ENCODE data around the gene CHMP3. TPM values are rescaled to one million over a fixed set of nuclear protein-coding genes. Genes with fewer than 3 reads are reported as not detected.

The CHMP3 gene
- total RNA-seq, 4 donors from 2014 or later: 87.0 to 155 (median 129) TPM

DNA sequence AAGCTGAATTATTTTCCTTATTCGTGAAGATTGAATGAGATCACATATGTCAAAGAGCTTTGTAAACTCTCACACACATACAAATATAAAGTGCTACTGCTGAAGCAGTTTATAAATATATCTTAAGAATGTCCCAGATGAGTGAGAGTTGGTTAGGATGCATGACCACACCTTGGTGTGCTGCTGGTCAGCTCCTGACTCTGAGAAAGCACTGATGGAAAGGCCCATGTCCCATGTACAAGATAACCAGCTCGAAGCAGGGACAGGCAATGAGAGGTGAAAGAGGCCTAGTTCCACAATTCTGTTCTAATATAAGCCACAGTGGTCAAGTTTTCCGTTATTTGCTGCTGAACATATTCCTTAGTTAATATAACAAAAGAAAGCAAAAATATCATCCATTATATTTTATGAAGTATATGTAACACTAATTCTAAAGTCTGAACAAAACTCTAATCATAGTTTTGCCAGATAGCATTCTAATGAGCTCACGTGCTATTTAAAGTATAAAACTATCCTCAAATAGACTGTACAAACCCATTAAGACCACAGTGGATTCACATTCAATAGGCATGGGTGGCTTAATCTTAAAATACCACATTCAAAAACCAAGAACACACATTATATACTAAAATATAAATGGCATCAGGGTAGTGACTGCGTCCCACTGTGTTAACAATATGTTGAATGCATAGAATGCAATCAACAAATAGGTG lies 49.1 kb downstream of the CHMP3 start:
- H3K27me3 ChIP-seq: no peaks in the 10 kb centered on the region
- no peak for DNase-seq (ENCODE audit: low spot score in 2 of 2)
- no peak overlapping the region for H3K4me3 ChIP-seq
- H3K27ac ChIP-seq: no peak overlapping the region
- H3K9me3 ChIP-seq: no peaks in the 10 kb centered on the region
- WGBS, 2 donors: 94 to 96% methylated on average over 5 of the region's 5 CpGs
- peaks cover 0 to 12% (median 10%) of the 10 kb centered on the region in 3 donors for H3K36me3 ChIP-seq
- TF ChIP-seq POLR2A (IDR thresholded peaks at IDR 0.05): no peak
- TF ChIP-seq EP300 (IDR thresholded peaks at IDR 0.05): no peak
- TF ChIP-seq, protein P1, sequence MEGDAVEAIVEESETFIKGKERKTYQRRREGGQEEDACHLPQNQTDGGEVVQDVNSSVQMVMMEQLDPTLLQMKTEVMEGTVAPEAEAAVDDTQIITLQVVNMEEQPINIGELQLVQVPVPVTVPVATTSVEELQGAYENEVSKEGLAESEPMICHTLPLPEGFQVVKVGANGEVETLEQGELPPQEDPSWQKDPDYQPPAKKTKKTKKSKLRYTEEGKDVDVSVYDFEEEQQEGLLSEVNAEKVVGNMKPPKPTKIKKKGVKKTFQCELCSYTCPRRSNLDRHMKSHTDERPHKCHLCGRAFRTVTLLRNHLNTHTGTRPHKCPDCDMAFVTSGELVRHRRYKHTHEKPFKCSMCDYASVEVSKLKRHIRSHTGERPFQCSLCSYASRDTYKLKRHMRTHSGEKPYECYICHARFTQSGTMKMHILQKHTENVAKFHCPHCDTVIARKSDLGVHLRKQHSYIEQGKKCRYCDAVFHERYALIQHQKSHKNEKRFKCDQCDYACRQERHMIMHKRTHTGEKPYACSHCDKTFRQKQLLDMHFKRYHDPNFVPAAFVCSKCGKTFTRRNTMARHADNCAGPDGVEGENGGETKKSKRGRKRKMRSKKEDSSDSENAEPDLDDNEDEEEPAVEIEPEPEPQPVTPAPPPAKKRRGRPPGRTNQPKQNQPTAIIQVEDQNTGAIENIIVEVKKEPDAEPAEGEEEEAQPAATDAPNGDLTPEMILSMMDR (IDR thresholded peaks at IDR 0.05): no peak
- peaks cover 0 to 7% (median 0%) of the 10 kb centered on the region in 4 donors for H3K4me1 ChIP-seq

DNA sequence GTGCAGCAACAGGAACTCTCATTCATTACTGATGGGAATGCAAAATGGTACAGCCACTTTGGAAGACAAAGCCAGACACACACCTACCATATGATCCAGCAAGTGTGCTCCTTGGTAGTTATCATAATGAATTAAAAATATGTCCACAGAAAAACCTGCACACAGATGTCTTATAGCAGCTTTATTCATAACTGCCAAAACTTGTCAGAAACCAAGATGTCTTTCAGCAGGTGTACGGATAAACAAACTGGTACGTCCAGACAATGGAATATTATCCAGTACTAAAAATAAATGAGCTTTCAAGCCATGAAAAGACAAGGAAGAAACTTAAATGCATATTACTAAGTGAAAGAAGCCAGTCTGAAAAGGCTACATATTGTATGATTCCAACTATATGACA lies 50.4 kb downstream of the CHMP3 start:
- TF ChIP-seq EP300 (IDR thresholded peaks at IDR 0.05): no peak
- TF ChIP-seq, protein P1 (IDR thresholded peaks at IDR 0.05): no peak
- Histone ChIP-seq H3K36me3 (peaks cover 0 to 24% (median 13%) of the 10 kb centered on the region in 3 donors), H3K4me3 (no peak overlapping the region), H3K27ac (no peak overlapping the region), H3K9me3 (no peaks in the 10 kb centered on the region), H3K4me1 (no peaks in the 10 kb centered on the region), H3K27me3 (no peaks in the 10 kb centered on the region)
- no peak for DNase-seq (ENCODE audit: low spot score in 2 of 2)
- whole genome bisulfite sequencing, 2 donors: 85 to 90% methylated on average over 2 of the region's 2 CpGs

DNA sequence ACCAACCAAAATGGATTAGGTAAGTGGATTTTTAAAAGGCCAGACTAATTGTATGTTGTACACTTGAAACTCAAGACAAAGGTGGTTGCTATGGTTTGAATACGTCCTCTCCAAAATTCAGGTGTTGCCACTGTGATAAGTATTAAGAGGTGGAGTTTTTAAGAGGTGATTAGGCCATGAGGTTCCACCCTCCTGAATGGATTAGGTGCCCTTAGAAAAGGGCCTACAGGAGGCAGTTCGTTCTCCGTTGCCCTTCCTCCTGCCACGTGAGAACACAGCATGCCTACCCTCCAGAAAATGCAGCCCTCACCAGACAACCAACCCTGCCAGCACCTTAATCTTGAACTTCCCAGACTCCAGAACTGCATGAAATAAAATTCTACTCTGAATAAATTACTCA lies 51.2 kb downstream of the CHMP3 start:
- Histone ChIP-seq H3K36me3 (peaks cover 0 to 33% (median 17%) of the 10 kb centered on the region in 3 donors), H3K4me1 (no peaks in the 10 kb centered on the region), H3K27me3 (no peaks in the 10 kb centered on the region), H3K27ac (no peak overlapping the region), H3K9me3 (no peaks in the 10 kb centered on the region), H3K4me3 (no peak overlapping the region)
- no peak for TF ChIP-seq EP300 (IDR thresholded peaks at IDR 0.05)
- TF ChIP-seq, protein P1 (IDR thresholded peaks at IDR 0.05): no peak
- WGBS, 2 donors: 88 to 92% methylated on average over 4 of the region's 4 CpGs
- DNase-seq (ENCODE audit: low spot score in 2 of 2): no peak

DNA sequence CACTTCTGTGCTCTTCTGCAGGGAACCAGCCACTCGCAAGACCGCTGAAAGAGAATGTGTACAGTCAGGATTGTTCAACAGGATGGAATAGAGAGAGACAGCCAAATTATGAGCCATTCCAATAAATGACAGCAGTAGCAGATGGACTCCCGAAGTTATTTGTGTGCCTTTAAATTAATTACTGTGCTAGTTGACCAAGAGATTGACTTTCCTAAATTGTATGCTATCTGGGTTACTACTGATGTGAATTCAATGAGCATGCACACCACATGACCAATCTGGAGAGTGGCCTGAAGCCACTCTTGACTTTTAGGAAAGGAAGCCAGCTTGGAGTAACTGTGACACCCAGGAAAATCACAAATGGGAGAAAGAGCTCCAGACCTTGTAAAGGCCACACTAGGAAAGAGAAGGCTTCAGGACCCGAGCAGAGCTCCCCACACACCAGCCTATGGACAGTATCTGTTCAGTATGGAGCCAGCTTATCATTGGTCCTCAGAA lies 52.8 kb downstream of the CHMP3 start:
- Histone ChIP-seq H3K36me3 (peaks cover 0 to 44% (median 17%) of the 10 kb centered on the region in 3 donors), H3K9me3 (no peaks in the 10 kb centered on the region), H3K27me3 (no peaks in the 10 kb centered on the region), H3K4me3 (no peak overlapping the region), H3K4me1 (no peaks in the 10 kb centered on the region), H3K27ac (no peak overlapping the region)
- no peak for DNase-seq (ENCODE audit: low spot score in 2 of 2)
- TF ChIP-seq POLR2A (IDR thresholded peaks at IDR 0.05) (no peak), EP300 (IDR thresholded peaks at IDR 0.05) (no peak)
- TF ChIP-seq, protein P1 (IDR thresholded peaks at IDR 0.05): no peak
- WGBS, 2 donors: 97 to 98% methylated on average over 4 of the region's 4 CpGs

DNA sequence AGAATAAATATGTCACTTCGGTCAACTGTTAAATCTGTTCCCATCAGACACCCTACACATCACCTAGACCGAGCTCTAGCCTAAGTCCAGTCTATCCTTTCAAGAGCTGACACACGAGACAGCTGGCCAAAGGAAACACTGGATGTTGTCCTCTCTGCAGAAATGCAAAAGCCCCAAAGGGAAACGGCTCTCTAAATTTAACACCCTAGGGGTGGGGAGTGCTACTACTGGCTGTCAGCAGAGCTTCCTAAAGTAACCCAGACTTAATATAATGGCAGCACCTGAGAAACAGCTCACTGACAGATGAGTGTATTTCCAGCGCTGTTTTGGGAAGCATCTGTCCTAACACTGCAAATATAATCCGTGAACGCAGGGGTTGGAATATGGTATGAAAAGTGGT lies 55.6 kb downstream of the CHMP3 start:
- Histone ChIP-seq H3K4me3 (no peak overlapping the region), H3K27me3 (no peaks in the 10 kb centered on the region), H3K4me1 (no peaks in the 10 kb centered on the region), H3K27ac (no peak overlapping the region), H3K9me3 (no peaks in the 10 kb centered on the region), H3K36me3 (peaks cover 0 to 73% (median 21%) of the 10 kb centered on the region in 3 donors)
- WGBS, 2 donors: 85 to 89% methylated on average over 7 of the region's 7 CpGs
- DNase-seq (ENCODE audit: low spot score in 2 of 2): no peak
- TF ChIP-seq EP300 (IDR thresholded peaks at IDR 0.05) (no peak), POLR2A (IDR thresholded peaks at IDR 0.05) (no peak)
- TF ChIP-seq, protein P1 (IDR thresholded peaks at IDR 0.05): no peak
